NB4 (cell line): ENCODE results near the gene NRXN3.

Experiments
- DNase-seq: peaks from one replicate; pipeline ENCODE4 v3.0.0; 2010; ENCODE audit warnings: low read depth
- H3K4me3 ChIP-seq: one replicate; pipeline ENCODE4 v1.5.1; 2011; ENCODE audit warnings: mild to moderate bottlenecking, low read depth, low read length, moderate library complexity
- MYC ChIP-seq: IDR thresholded peaks from 2 replicates; pipeline ENCODE4 v1.6.1; 2011; ENCODE audit warnings: low read depth, low read length
- POLR2A ChIP-seq: IDR thresholded peaks from 2 replicates; pipeline ENCODE4 v1.6.1; 2011; ENCODE audit warnings: mild to moderate bottlenecking; ENCODE audit not compliant: insufficient read length; ENCODE audit errors: extremely low read depth
- TF ChIP-seq, protein P1 (sequence below): IDR thresholded peaks from 2 replicates; pipeline ENCODE4 v1.6.1; 2011; ENCODE audit warnings: low read depth, low read length
- TF ChIP-seq, protein P2 (sequence below): IDR thresholded peaks from one replicate; pipeline ENCODE4 v1.5.1; 2012; ENCODE audit warnings: low read depth, low read length

The NRXN3 gene

DNA sequence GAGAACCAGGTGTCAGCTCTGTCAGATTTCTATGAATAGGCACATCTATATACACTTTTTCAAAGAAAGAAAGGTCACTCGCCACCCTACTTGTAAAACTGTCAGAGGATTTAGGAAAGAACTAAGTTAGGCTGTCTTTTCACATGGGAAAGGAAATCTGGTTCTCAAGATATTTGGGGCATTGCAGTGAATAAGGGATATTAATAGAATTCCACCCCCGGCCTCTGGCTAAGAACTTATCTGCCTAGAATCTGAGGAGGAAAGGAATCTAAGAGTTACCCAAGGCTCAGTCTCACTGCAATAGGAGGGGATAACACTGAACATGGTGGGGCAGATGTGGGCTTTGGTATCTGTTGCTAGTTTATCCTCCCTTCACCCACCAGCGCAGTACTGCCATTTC is 677.6 kb downstream of the NRXN3 start:
- TF ChIP-seq, protein P1, sequence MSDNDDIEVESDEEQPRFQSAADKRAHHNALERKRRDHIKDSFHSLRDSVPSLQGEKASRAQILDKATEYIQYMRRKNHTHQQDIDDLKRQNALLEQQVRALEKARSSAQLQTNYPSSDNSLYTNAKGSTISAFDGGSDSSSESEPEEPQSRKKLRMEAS = no peak
- no peak for TF ChIP-seq POLR2A
- no peak for TF ChIP-seq MYC
- TF ChIP-seq, protein P2, sequence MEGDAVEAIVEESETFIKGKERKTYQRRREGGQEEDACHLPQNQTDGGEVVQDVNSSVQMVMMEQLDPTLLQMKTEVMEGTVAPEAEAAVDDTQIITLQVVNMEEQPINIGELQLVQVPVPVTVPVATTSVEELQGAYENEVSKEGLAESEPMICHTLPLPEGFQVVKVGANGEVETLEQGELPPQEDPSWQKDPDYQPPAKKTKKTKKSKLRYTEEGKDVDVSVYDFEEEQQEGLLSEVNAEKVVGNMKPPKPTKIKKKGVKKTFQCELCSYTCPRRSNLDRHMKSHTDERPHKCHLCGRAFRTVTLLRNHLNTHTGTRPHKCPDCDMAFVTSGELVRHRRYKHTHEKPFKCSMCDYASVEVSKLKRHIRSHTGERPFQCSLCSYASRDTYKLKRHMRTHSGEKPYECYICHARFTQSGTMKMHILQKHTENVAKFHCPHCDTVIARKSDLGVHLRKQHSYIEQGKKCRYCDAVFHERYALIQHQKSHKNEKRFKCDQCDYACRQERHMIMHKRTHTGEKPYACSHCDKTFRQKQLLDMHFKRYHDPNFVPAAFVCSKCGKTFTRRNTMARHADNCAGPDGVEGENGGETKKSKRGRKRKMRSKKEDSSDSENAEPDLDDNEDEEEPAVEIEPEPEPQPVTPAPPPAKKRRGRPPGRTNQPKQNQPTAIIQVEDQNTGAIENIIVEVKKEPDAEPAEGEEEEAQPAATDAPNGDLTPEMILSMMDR = no peak
- DNase-seq = no peak
- H3K4me3 ChIP-seq = no peak overlapping the region

DNA sequence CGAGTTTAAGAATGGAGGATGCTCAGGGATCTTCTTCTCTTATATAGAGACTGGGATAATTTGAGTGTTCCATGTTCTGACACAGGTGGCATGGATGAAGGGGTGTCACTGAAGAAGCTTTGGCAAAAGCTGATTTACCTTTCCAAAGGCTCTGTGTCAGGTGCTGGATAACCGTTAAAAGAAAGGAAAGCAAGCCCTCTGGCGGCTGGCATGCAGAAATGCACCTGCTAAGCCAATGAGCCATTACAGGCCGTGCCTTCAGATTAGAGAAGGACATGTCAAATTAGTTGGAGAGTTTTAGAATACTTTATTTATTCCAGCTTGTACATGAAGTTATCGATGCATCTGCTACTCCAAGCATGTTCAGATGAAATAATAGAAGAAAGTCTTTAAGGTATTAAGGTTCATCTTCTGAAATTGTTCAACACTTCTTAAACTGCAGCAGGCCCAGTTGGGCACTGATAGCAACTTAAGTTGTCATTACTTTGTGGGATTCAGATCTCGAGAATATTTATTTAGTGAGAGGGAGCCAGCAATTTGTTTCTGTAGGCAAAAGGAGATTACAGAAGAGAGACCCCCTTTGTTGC is 678.2 kb downstream of the NRXN3 start:
- no peak overlapping the region for H3K4me3 ChIP-seq
- DNase-seq = peak; percentile 27
- no peak for TF ChIP-seq MYC
- TF ChIP-seq, protein P2 = peak; percentile 78

DNA sequence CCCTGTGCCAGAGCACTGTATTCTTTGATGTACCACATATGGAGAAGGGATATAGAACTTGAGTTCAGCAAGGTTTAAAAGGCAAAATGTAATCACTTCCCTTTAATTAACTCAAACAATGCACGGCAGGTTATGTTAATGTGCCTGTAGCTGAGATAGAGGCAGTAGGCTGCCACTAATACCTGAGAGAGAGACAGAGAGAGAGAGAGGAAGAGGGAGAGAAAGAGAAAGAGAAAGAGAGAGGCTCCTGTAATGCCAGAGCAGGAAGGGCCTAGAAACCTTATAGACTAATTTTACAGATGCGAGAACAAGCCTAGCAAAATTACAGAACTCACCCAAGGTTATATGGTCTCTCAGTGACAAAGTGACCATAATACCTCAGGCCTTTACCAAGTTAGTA is 679.8 kb downstream of the NRXN3 start:
- TF ChIP-seq MYC = no peak
- TF ChIP-seq, protein P1 = no peak
- TF ChIP-seq, protein P2 = no peak
- TF ChIP-seq POLR2A = no peak
- H3K4me3 ChIP-seq = no peak overlapping the region
- no peak for DNase-seq

DNA sequence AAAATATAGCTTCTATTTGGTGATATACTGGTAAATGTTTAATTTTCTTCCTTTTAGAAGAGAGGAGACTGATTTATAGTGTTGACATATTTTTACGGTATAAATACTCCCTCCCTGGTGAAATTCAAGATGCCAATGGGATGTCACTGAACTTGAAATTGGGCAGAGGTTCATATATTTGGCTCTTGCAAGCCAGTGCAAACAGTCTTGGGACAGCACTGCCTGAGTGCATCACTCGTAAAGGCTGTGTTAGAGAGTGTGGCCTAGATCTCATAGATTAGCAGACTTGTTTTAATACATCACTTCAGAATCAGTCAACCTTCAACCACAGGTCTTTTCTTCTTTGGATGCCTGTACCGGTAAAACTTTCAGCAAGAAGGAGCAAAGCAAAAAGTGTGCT is 681.0 kb downstream of the NRXN3 start:
- no peak for DNase-seq
- no peak overlapping the region for H3K4me3 ChIP-seq
- TF ChIP-seq, protein P1 = no peak
- TF ChIP-seq, protein P2 = no peak
- no peak for TF ChIP-seq POLR2A
- no peak for TF ChIP-seq MYC

DNA sequence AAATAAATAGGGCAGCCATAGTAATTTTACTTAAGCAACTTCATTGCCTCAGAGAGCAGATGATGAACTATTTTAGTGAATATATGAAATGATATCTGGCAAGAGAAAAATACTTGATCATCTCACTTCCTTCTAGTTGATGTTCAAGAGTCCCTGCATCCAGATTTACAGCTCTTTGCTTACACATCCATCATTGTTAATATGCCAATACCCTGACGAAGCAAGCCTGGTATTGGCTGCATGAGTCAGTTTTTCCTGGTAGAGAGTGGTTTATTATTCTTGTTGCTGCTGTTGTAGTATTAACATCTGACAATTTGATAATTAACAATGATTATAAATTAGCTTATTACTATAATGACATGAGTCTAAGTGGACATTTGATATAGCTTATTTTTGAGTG is 681.9 kb downstream of the NRXN3 start:
- no peak for DNase-seq
- TF ChIP-seq, protein P2 = no peak
- TF ChIP-seq POLR2A (no peak), MYC (no peak)
- TF ChIP-seq, protein P1 = no peak
- no peak overlapping the region for H3K4me3 ChIP-seq

DNA sequence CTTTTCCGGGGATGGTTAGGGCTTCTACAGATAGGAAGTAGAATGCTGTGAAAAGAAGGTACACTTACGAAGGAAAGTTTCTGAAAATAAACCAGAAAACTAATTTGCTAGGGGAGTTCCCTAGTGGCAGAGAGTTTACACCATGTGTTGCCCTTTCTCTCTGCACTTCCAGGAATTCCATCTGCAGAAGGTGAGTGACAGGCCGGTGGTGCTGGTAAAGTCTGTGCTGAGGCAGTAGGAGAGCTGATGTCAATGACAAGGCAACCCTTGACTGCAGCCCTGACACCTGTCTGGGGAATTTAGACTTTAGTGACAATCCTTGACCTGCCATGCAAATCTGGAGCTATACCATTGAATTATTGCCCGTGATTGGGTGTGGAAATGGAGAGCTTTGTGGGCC is 687.8 kb downstream of the NRXN3 start:
- TF ChIP-seq, protein P2 = no peak
- no peak for TF ChIP-seq MYC
- TF ChIP-seq POLR2A = no peak
- TF ChIP-seq, protein P1 = no peak
- H3K4me3 ChIP-seq = no peak overlapping the region
- no peak for DNase-seq
